HepG2 (cell line): ENCODE data around the gene COG4. TPM values are rescaled to one million over a fixed set of nuclear protein-coding genes. Genes with fewer than 3 reads are reported as not detected.

Experiments used
- ATF7-NPFF ChIP-seq: sonication (generic); formaldehyde crosslinking; IDR thresholded peaks from 2 replicates; pipeline ENCODE4 v1.8.1; 2023; ENCODE audit warnings: mild to moderate bottlenecking, low read depth, missing genetic modification reagents, moderate library complexity
- GTF3A ChIP-seq: sonication (generic); formaldehyde crosslinking; conservative IDR thresholded peaks from 2 replicates; pipeline ENCODE4 v1.4.0; 2020; ENCODE audit warnings: mild to moderate bottlenecking, missing genetic modification reagents
- MYNN ChIP-seq: sonication (generic); formaldehyde crosslinking; IDR thresholded peaks from 2 replicates; pipeline ENCODE4 v1.4.0; 2020; ENCODE audit warnings: mild to moderate bottlenecking, low read depth, missing genetic modification reagents
- NR1H2 ChIP-seq: sonication (generic); formaldehyde crosslinking; IDR thresholded peaks from 2 replicates; pipeline ENCODE4 v1.8.1; 2022; ENCODE audit warnings: low read depth, missing genetic modification reagents, borderline replicate concordance
- NRL ChIP-seq: sonication (generic); formaldehyde crosslinking; IDR thresholded peaks from 2 replicates; pipeline ENCODE4 v1.5.0; 2020; ENCODE audit warnings: missing genetic modification reagents, mild to moderate bottlenecking, moderate library complexity, borderline replicate concordance
- REPIN1 ChIP-seq: sonication (generic); formaldehyde crosslinking; IDR thresholded peaks from 2 replicates; pipeline ENCODE4 v1.8.0; 2022; ENCODE audit warnings: missing genetic modification reagents, low read depth, mild to moderate bottlenecking, borderline replicate concordance
- RXRB ChIP-seq: IDR thresholded peaks from 2 replicates; pipeline ENCODE4 v1.6.1; 2016; ENCODE audit warnings: borderline replicate concordance, missing genetic modification reagents, missing compliant biosample characterization
- SRSF9 ChIP-seq: fragments of 200-400 bp; formaldehyde crosslinking; IDR thresholded peaks from 2 replicates; pipeline ENCODE4 v1.6.1; 2018; ENCODE audit warnings: borderline replicate concordance, mild to moderate bottlenecking, low read depth, low read length; ENCODE audit not compliant: insufficient read depth, poor library complexity, severe bottlenecking
- TARDBP ChIP-seq: sonication (generic); formaldehyde crosslinking; IDR thresholded peaks from 2 replicates; pipeline ENCODE4 v1.8.0; 2022; ENCODE audit warnings: mild to moderate bottlenecking, missing genetic modification reagents
- TEAD3 ChIP-seq: optimal IDR thresholded peaks from 2 replicates; pipeline ENCODE3; 2016; ENCODE audit warnings: borderline replicate concordance
- TGIF2 ChIP-seq: IDR thresholded peaks from 2 replicates; pipeline ENCODE4 v1.6.1; 2016; ENCODE audit warnings: control low read depth, missing compliant biosample characterization
- TSC22D2 ChIP-seq: sonication (generic); formaldehyde crosslinking; IDR thresholded peaks from 2 replicates; pipeline ENCODE4 v1.5.1; 2020; ENCODE audit warnings: missing genetic modification reagents, mild to moderate bottlenecking, borderline replicate concordance
- YY1 ChIP-seq: IDR thresholded peaks from 2 replicates; pipeline ENCODE4 v1.6.1; 2011; ENCODE audit warnings: low read length, low read depth, moderate library complexity, mild to moderate bottlenecking; ENCODE audit not compliant: insufficient read depth, insufficient replicate concordance
- ZNF230 ChIP-seq: sonication (generic); formaldehyde crosslinking; IDR thresholded peaks from 2 replicates; pipeline ENCODE4 v1.4.0; 2020; ENCODE audit warnings: mild to moderate bottlenecking, missing genetic modification reagents
- ZNF382 ChIP-seq: sonication (generic); formaldehyde crosslinking; IDR thresholded peaks from 2 replicates; pipeline ENCODE4 v1.5.0; 2020; ENCODE audit warnings: missing genetic modification reagents, mild to moderate bottlenecking, borderline replicate concordance
- ZNF501 ChIP-seq: sonication (generic); formaldehyde crosslinking; IDR thresholded peaks from 2 replicates; pipeline ENCODE4 v1.5.1; 2020; ENCODE audit warnings: mild to moderate bottlenecking, moderate library complexity, missing genetic modification reagents
- ZNF790 ChIP-seq: sonication (generic); formaldehyde crosslinking; IDR thresholded peaks from 2 replicates; pipeline ENCODE4 v1.8.0; 2022; ENCODE audit warnings: missing genetic modification reagents, mild to moderate bottlenecking, borderline replicate concordance
- polyA plus RNA-seq, 8 experiments: library from polyadenylated mRNA; depleted of rRNA in 3 of 8; stranded (reverse) in 7 of 8; unstranded in 1 of 8; fragments of >200 nt; fragmentation: Illumina TruSeq in 4 of 8; extraction: Trizol in 4 of 8; gene quantifications; 2 replicates each; pipeline versions ENCODE4 v1.2.1 to v1.2.3, GENCODE V29; 2011 to 2016; ENCODE audit warnings: low read depth in 4 of 8, missing spikeins in 1 of 8, mixed read lengths in 1 of 8; ENCODE audit not compliant: insufficient read depth in 1 of 8
- total RNA-seq, 5 experiments: library from RNA; depleted of rRNA; stranded (reverse); fragments of >200 nt; fragmentation: Illumina TruSeq; extraction: Trizol; gene quantifications; 2 replicates each; pipeline ENCODE4 v1.2.3, GENCODE V29; 2016; ENCODE audit warnings: low read depth in 1 of 5
- TF ChIP-seq, protein P1 (sequence below): sonication (generic); formaldehyde crosslinking; IDR thresholded peaks from 2 replicates; pipeline ENCODE4 v1.5.1; 2020; ENCODE audit warnings: mild to moderate bottlenecking, missing genetic modification reagents, moderate library complexity
- TF ChIP-seq, protein P2 (sequence below): IDR thresholded peaks from 2 replicates; pipeline ENCODE4 v1.4.0; 2020; ENCODE audit warnings: mild to moderate bottlenecking, missing genetic modification reagents
- TF ChIP-seq, protein P3 (sequence below): IDR thresholded peaks from 2 replicates; pipeline ENCODE4 v1.6.1; 2016; ENCODE audit warnings: missing compliant biosample characterization, missing genetic modification reagents, borderline replicate concordance

The COG4 gene
- total and polyA plus RNA-seq, 2 of the 13 experiments (the other 11 are each of a cell fraction or from before 2014, with no cell fraction given), result 51.1 to 73.8 TPM

GRCh38 chr16:70470927-70471341, 52.4 kb downstream of the COG4 start (continued):
- TF ChIP-seq, protein P1, sequence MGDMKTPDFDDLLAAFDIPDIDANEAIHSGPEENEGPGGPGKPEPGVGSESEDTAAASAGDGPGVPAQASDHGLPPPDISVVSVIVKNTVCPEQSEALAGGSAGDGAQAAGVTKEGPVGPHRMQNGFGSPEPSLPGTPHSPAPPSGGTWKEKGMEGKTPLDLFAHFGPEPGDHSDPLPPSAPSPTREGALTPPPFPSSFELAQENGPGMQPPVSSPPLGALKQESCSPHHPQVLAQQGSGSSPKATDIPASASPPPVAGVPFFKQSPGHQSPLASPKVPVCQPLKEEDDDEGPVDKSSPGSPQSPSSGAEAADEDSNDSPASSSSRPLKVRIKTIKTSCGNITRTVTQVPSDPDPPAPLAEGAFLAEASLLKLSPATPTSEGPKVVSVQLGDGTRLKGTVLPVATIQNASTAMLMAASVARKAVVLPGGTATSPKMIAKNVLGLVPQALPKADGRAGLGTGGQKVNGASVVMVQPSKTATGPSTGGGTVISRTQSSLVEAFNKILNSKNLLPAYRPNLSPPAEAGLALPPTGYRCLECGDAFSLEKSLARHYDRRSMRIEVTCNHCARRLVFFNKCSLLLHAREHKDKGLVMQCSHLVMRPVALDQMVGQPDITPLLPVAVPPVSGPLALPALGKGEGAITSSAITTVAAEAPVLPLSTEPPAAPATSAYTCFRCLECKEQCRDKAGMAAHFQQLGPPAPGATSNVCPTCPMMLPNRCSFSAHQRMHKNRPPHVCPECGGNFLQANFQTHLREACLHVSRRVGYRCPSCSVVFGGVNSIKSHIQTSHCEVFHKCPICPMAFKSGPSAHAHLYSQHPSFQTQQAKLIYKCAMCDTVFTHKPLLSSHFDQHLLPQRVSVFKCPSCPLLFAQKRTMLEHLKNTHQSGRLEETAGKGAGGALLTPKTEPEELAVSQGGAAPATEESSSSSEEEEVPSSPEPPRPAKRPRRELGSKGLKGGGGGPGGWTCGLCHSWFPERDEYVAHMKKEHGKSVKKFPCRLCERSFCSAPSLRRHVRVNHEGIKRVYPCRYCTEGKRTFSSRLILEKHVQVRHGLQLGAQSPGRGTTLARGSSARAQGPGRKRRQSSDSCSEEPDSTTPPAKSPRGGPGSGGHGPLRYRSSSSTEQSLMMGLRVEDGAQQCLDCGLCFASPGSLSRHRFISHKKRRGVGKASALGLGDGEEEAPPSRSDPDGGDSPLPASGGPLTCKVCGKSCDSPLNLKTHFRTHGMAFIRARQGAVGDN (CRISPR knock-in tag), result peak; percentile 79
- no peak for TF ChIP-seq MYNN (CRISPR knock-in tag)
- TF ChIP-seq ZNF230, result no peak; the same call in 1 of the 2 replicates
- TF ChIP-seq NR1H2 (CRISPR knock-in tag), result no peak
- TF ChIP-seq TSC22D2 (CRISPR knock-in tag), result 0 out of 2 replicates have a peak, but pooled peaks have one; percentile 26
- TF ChIP-seq, protein P2, sequence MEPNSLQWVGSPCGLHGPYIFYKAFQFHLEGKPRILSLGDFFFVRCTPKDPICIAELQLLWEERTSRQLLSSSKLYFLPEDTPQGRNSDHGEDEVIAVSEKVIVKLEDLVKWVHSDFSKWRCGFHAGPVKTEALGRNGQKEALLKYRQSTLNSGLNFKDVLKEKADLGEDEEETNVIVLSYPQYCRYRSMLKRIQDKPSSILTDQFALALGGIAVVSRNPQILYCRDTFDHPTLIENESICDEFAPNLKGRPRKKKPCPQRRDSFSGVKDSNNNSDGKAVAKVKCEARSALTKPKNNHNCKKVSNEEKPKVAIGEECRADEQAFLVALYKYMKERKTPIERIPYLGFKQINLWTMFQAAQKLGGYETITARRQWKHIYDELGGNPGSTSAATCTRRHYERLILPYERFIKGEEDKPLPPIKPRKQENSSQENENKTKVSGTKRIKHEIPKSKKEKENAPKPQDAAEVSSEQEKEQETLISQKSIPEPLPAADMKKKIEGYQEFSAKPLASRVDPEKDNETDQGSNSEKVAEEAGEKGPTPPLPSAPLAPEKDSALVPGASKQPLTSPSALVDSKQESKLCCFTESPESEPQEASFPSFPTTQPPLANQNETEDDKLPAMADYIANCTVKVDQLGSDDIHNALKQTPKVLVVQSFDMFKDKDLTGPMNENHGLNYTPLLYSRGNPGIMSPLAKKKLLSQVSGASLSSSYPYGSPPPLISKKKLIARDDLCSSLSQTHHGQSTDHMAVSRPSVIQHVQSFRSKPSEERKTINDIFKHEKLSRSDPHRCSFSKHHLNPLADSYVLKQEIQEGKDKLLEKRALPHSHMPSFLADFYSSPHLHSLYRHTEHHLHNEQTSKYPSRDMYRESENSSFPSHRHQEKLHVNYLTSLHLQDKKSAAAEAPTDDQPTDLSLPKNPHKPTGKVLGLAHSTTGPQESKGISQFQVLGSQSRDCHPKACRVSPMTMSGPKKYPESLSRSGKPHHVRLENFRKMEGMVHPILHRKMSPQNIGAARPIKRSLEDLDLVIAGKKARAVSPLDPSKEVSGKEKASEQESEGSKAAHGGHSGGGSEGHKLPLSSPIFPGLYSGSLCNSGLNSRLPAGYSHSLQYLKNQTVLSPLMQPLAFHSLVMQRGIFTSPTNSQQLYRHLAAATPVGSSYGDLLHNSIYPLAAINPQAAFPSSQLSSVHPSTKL, result 0 out of 2 replicates have a peak, but pooled peaks have one; percentile 19
- peak; percentile 78 for TF ChIP-seq TGIF2
- TF ChIP-seq TARDBP (CRISPR knock-in tag), result peak; percentile 41; the same call in 1 of the 2 replicates
- no peak for TF ChIP-seq SRSF9
- peak; percentile 79; the same call in 1 of the 2 replicates for TF ChIP-seq REPIN1 (CRISPR knock-in tag)
- TF ChIP-seq ZNF501, result peak; percentile 49; the same call in 1 of the 2 replicates
- TF ChIP-seq, protein P3, sequence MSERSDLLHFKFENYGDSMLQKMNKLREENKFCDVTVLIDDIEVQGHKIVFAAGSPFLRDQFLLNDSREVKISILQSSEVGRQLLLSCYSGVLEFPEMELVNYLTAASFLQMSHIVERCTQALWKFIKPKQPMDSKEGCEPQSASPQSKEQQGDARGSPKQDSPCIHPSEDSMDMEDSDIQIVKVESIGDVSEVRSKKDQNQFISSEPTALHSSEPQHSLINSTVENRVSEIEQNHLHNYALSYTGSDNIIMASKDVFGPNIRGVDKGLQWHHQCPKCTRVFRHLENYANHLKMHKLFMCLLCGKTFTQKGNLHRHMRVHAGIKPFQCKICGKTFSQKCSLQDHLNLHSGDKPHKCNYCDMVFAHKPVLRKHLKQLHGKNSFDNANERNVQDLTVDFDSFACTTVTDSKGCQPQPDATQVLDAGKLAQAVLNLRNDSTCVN (CRISPR knock-in tag), result 0 out of 2 replicates have a peak, but pooled peaks have one; percentile 33
- TF ChIP-seq YY1, result peak; percentile 17
- peak; percentile 92; the same call in 1 of the 2 replicates for TF ChIP-seq GTF3A (CRISPR knock-in tag)
- TF ChIP-seq ZNF382 (CRISPR knock-in tag), result no peak
- peak; percentile 79; the same call in 1 of the 2 replicates for TF ChIP-seq NRL (CRISPR knock-in tag)
- 0 out of 2 replicates have a peak, but pooled peaks have one; percentile 46 for TF ChIP-seq ATF7-NPFF (CRISPR knock-in tag)
- TF ChIP-seq TEAD3, result peak; percentile 45
- TF ChIP-seq RXRB, result 0 out of 2 replicates have a peak, but pooled peaks have one; percentile 25
- no peak for TF ChIP-seq ZNF790 (CRISPR knock-in tag)
